ENCODE results near the gene ETV5.
"Not testable (repeated sequence)": the region's sequence is repeated elsewhere in the genome, so short reads cannot be mapped to it uniquely, and the experiment has no call there.

ETV5 gene

GRCh38 chr3:186060222-186060621, 48.7 kb downstream of the ETV5 start:
- no peak for DNase-seq

- DNase-seq = no peak
These were observed 49.7 kb downstream of the ETV5 start for GRCh38 chr3:186059192-186059591.

- no peak for DNase-seq
These were observed 50.7 kb downstream of the ETV5 start for GRCh38 chr3:186058225-186058624.

DNA sequence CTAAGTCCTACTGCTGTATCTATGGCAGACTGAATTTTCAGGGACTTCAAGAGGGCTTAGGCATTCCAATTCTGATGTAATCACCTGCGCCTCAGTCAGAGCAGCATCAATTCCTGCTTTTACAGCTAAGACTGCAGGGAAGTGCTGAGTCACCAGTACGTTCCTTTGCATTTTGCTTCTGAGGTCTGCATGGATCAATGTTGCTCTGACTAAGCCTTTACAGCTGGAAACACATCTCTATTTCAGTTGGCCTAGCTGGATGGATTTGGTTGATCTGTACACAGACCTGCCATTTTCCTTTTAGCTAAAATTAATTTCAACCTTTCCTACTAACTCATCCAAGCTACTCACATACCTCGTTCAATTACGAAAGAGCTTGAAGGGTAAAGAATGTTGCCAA, 51.3 kb downstream of the ETV5 start:
- DNase-seq = peak; percentile 42

DNA sequence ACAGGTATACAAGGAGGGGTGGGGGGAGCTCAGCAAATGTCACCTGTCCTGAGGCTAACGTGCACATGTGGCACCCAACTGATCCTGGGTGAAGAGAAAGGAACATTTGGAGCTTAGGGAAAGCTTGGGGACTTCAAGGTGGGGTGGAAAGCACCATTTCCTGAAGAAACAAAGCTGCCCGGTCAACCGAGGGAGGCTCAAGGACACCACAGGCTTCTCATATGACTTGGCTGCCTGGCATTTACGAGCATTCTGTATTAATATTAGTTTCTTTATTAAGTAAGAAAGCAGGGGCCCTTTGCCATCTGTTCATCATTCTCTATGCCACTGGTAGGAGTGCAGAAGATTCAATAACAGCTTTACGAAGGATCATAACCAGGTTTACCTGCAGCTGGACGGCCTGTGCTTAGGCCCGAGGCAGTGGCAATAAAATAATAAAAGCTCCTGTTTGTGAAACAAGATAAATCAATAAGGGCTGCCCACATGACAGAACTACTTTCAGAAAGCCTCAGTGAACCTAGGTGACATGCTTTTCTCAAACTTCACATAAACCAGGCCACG, 54.0 kb downstream of the ETV5 start:
- DNase-seq = no peak

GRCh38 chr3:186053954-186054791, 54.7 kb downstream of the ETV5 start:
- no peak for DNase-seq

GRCh38 chr3:186052096-186052840, 56.6 kb downstream of the ETV5 start:
- no peak for DNase-seq

DNA sequence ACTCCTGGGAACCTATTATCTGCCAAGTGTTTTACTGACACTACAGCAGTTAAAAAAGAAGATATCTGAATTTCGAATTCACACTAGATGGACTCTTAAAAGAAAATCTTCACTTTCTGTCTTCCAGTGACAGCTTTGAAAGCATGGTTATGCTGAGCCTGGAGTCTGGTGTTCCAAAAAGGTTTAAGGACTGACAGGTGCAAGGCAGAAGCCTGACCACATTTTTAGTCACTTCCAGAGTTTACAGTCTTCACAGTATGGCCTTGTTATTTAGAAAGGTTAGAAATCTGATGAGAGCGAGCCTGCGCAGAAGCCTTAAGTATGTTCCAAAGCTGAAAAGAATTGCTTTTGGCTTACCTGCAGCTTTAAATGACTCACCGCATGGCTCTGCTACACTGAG, 59.9 kb downstream of the ETV5 start:
- no peak for DNase-seq

GRCh38 chr3:186048119-186048518, 60.8 kb downstream of the ETV5 start:
- no peak for DNase-seq

- DNase-seq = no peak
These were observed 62.1 kb downstream of the ETV5 start for GRCh38 chr3:186046838-186047237.

GRCh38 chr3:186044968-186045367, 63.9 kb downstream of the ETV5 start:
- DNase-seq = no peak

- DNase-seq = no peak
These were observed 64.5 kb downstream of the ETV5 start for GRCh38 chr3:186044427-186044826.

- DNase-seq = no peak
These were observed 66.2 kb downstream of the ETV5 start for GRCh38 chr3:186042521-186043202.

DNA sequence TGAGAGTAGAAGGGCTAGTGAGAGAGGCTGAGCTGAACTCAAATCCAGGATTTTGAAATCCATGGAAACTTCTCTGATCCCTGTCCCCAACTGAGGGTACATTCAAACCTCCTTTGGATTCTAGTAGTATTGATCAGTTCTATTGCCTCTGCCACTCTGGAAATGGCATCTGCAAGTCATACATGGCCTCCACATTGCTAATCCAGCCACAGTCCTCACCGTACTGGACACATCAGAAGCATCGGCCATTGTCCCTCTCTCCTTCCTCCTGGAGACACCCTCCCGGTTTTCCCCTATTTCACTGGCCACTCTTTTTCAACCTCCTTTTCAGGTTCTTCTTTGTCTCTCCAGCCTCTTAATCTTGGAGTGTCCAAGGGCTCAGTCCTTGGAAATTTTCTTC, 66.9 kb downstream of the ETV5 start:
- DNase-seq = no peak

- no peak for DNase-seq
These were observed 70.5 kb downstream of the ETV5 start for GRCh38 chr3:186038360-186038759.

DNA sequence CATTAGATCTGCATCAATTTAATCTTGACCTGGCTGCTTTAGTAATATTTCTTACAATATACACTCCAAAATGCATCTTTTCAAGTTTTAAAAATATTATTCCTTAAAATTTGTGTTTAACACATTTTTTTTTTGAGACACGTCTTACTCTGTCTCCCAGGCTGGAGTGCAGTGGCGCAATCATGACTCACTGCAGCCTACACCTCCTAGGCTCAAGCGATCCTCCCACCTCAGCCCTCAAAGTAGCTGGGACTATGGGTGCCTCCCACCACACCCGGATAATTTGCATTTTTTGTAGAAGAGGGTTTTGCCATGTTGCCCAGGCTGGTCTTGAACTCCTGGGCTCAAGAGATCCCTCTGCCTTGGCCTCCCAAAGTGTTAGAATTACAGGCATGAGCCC, 73.6 kb downstream of the ETV5 start:
- DNase-seq = no peak

DNA sequence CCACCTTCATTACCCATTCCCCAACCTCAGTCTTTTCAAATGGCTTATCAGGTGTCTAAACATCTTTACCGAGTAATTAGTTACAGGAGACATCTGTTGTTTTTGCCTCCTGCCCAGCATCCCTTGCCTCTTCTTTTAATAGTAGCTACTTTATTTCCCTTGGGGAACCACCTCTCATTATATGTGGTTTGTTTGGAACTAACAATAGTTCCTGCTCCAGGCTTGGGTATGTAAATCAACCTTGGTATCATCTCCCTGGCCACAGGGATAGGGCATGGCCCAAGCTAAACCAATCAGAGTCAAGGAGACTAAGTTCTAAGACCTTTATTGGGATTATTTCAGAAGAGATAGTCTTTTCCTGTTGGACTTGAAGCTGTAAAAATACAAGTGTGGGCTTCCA, 76.6 kb downstream of the ETV5 start:
- no peak for DNase-seq

GRCh38 chr3:186025993-186026392, 82.9 kb downstream of the ETV5 start:
- not testable (repeated sequence) for DNase-seq

DNA sequence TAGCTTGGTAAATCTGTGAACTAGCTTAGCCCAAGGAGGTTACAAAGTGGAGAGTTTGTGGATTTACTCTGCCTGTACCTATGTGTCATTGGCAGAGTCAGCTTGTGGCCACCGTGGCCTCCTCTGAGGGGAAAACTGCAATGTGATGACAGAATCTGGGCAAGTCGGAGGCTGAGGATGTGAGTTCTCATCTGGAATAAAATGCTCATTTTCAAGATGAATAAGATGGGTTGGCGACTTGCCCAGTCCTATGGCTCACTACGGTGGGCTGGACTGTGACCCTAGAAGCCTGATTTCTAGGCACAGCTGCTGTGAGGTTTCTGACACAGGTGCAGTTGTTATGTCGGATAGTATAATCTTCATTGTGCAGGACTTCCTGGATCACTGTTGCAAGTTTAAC, 83.7 kb downstream of the ETV5 start:
- DNase-seq = no peak

- no peak for DNase-seq
These were observed 84.7 kb downstream of the ETV5 start for GRCh38 chr3:186024210-186024609.

GRCh38 chr3:186022931-186023330, 86.0 kb downstream of the ETV5 start:
- no peak for DNase-seq

DNA sequence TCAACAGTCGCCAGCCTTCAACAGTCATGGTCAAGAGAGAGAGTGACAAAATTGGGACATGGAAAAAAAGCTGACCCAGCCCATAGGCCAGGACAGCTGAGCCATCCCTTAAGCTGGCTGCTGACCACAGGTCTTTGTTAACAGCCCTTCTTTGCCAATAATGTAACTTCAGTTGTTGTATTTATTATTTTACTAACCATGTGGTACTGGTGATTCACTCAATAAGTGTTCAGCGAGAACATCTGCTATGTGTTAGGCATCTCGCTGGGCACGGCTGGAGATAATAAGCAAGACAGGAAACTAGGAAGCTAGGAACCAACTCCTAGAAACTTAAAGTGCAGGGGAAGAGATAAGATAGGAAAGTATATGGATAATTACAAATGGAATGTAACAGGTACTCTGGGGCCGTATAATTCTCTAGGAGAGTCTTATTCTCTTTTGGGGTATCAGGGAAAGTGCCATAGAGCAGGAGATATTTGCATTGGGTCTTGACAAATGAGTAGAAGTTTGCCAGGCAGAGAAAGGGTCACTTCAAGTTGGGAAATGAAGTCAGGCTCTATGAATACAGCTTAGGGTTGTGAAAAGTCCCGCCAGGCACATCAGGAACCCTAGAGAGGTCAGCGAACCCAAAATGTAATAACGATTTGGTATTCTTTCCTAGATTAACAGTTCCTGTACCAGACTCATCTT, 87.1 kb downstream of the ETV5 start:
- DNase-seq = peak; percentile 87

DNA sequence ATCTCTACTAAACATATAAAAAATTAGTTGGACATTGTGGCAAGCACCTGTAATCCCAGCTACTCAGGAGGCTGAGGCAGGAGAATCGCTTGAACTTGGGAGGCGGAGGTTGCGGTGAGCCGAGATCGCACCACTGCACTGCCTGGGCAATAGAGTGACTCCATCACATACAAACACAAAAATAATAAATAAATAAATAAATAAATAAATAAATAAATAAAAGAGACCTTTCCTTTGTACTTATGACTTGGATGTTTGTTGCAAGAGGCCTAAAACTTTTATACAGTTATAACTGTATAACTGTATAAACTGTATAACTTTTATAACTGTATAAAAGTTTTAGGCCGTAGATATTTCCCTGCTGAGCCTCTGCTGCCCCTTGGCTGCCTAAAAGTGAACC, 87.6 kb downstream of the ETV5 start:
- DNase-seq = not testable (repeated sequence)
